ENCODE data around the gene MIEN1.
"Not testable (repeated sequence)": the region's sequence is repeated elsewhere in the genome, so short reads cannot be mapped to it uniquely, and the experiment has no call there.

The MIEN1 gene

GRCh38 chr17:39719563-39720355, 10.6 kb downstream of the MIEN1 start:
- Histone ChIP-seq H3K9me3 (ENCODE audit: control insufficient read depth, insufficient read depth, low read length) (no peaks in the 10 kb centered on the region), H3K36me3 (ENCODE audit: insufficient read depth, low read length) (peaks cover 20% of the 10 kb centered on the region)

GRCh38 chr17:39717660-39718059, 12.7 kb downstream of the MIEN1 start:
- no peaks in the 10 kb centered on the region for H3K4me1 ChIP-seq (ENCODE audit: insufficient read depth, low read length)
- H3K9me3 ChIP-seq (ENCODE audit: control insufficient read depth, insufficient read depth, low read length) = no peaks in the 10 kb centered on the region
- no peak overlapping the region for H3K9ac ChIP-seq (ENCODE audit: low read depth, low read length)
- peaks cover 26% of the 10 kb centered on the region for H3K36me3 ChIP-seq (ENCODE audit: insufficient read depth, low read length)

More at GRCh38 chr17:39719563-39720355, 10.6 kb downstream of the MIEN1 start:
- H3K9ac ChIP-seq (ENCODE audit: low read depth, low read length) = no peak overlapping the region
- peaks cover 5% of the 10 kb centered on the region; the same call in 1 of the 2 replicates for H3K4me1 ChIP-seq (ENCODE audit: insufficient read depth, low read length)

GRCh38 chr17:39716879-39717536, 13.3 kb downstream of the MIEN1 start:
- peaks cover 26% of the 10 kb centered on the region for H3K36me3 ChIP-seq (ENCODE audit: insufficient read depth, low read length)
- no peaks in the 10 kb centered on the region for H3K9me3 ChIP-seq (ENCODE audit: control insufficient read depth, insufficient read depth, low read length)
- H3K4me1 ChIP-seq (ENCODE audit: insufficient read depth, low read length) = no peaks in the 10 kb centered on the region
- no peak overlapping the region for H3K9ac ChIP-seq (ENCODE audit: low read depth, low read length)

- H3K36me3 ChIP-seq (ENCODE audit: insufficient read depth, low read length) = peaks cover 29% of the 10 kb centered on the region
- H3K9ac ChIP-seq (ENCODE audit: low read depth, low read length) = no peak overlapping the region
- H3K9me3 ChIP-seq (ENCODE audit: control insufficient read depth, insufficient read depth, low read length) = no peaks in the 10 kb centered on the region
These were observed 14.1 kb downstream of the MIEN1 start for GRCh38 chr17:39716073-39716818.

GRCh38 chr17:39715375-39716072, 14.8 kb downstream of the MIEN1 start:
- Histone ChIP-seq H3K9me3 (ENCODE audit: control insufficient read depth, insufficient read depth, low read length) (no peaks in the 10 kb centered on the region), H3K36me3 (ENCODE audit: insufficient read depth, low read length) (peaks cover 33% of the 10 kb centered on the region), H3K4me1 (ENCODE audit: insufficient read depth, low read length) (no peaks in the 10 kb centered on the region), H3K9ac (ENCODE audit: low read depth, low read length) (no peak overlapping the region)

More at GRCh38 chr17:39716073-39716818, 14.1 kb downstream of the MIEN1 start:
- no peaks in the 10 kb centered on the region for H3K4me1 ChIP-seq (ENCODE audit: insufficient read depth, low read length)

GRCh38 chr17:39714234-39714633, 16.1 kb downstream of the MIEN1 start:
- H3K4me1 ChIP-seq (ENCODE audit: insufficient read depth, low read length) = no peaks in the 10 kb centered on the region
- peaks cover 26% of the 10 kb centered on the region for H3K36me3 ChIP-seq (ENCODE audit: insufficient read depth, low read length)
- H3K9ac ChIP-seq (ENCODE audit: low read depth, low read length) = no peak overlapping the region
- no peaks in the 10 kb centered on the region for H3K9me3 ChIP-seq (ENCODE audit: control insufficient read depth, insufficient read depth, low read length)

- Histone ChIP-seq H3K9me3 (ENCODE audit: control insufficient read depth, insufficient read depth, low read length) (no peaks in the 10 kb centered on the region), H3K9ac (ENCODE audit: low read depth, low read length) (no peak overlapping the region), H3K36me3 (ENCODE audit: insufficient read depth, low read length) (peaks cover 33% of the 10 kb centered on the region), H3K4me1 (ENCODE audit: insufficient read depth, low read length) (no peaks in the 10 kb centered on the region)
These were observed 18.5 kb downstream of the MIEN1 start for GRCh38 chr17:39711851-39712250.

GRCh38 chr17:39711071-39711470, 19.3 kb downstream of the MIEN1 start:
- H3K4me1 ChIP-seq (ENCODE audit: insufficient read depth, low read length) = not testable (repeated sequence)
- peaks cover 33% of the 10 kb centered on the region for H3K36me3 ChIP-seq (ENCODE audit: insufficient read depth, low read length)

GRCh38 chr17:39709998-39710964, 20.1 kb downstream of the MIEN1 start:
- no peaks in the 10 kb centered on the region; the same call in 1 of the 2 replicates for H3K4me1 ChIP-seq (ENCODE audit: insufficient read depth, low read length)
- no peaks in the 10 kb centered on the region for H3K9me3 ChIP-seq (ENCODE audit: control insufficient read depth, insufficient read depth, low read length)
- H3K9ac ChIP-seq (ENCODE audit: low read depth, low read length) = no peak overlapping the region
- H3K36me3 ChIP-seq (ENCODE audit: insufficient read depth, low read length) = peaks cover 28% of the 10 kb centered on the region

More at GRCh38 chr17:39711071-39711470, 19.3 kb downstream of the MIEN1 start:
- not testable (repeated sequence) for H3K9me3 ChIP-seq (ENCODE audit: control insufficient read depth, insufficient read depth, low read length); H3K9ac ChIP-seq (ENCODE audit: low read depth, low read length)

GRCh38 chr17:39709319-39709997, 20.9 kb downstream of the MIEN1 start:
- H3K9ac ChIP-seq (ENCODE audit: low read depth, low read length) = no peak overlapping the region
- H3K36me3 ChIP-seq (ENCODE audit: insufficient read depth, low read length) = peaks cover 26% of the 10 kb centered on the region
- H3K4me1 ChIP-seq (ENCODE audit: insufficient read depth, low read length) = peaks cover 5% of the 10 kb centered on the region; the same call in 1 of the 2 replicates
- H3K9me3 ChIP-seq (ENCODE audit: control insufficient read depth, insufficient read depth, low read length) = no peaks in the 10 kb centered on the region

GRCh38 chr17:39706921-39707337, 23.4 kb downstream of the MIEN1 start:
- Histone ChIP-seq H3K36me3 (ENCODE audit: insufficient read depth, low read length) (peaks cover 20% of the 10 kb centered on the region), H3K9ac (ENCODE audit: low read depth, low read length) (no peak overlapping the region), H3K4me1 (ENCODE audit: insufficient read depth, low read length) (peaks cover 18% of the 10 kb centered on the region), H3K9me3 (ENCODE audit: control insufficient read depth, insufficient read depth, low read length) (no peaks in the 10 kb centered on the region)

GRCh38 chr17:39706383-39706782, 23.9 kb downstream of the MIEN1 start:
- peaks cover 17% of the 10 kb centered on the region; the same call in 1 of the 2 replicates for H3K36me3 ChIP-seq (ENCODE audit: insufficient read depth, low read length)
- peaks cover 22% of the 10 kb centered on the region for H3K4me1 ChIP-seq (ENCODE audit: insufficient read depth, low read length)
- no peak overlapping the region for H3K9ac ChIP-seq (ENCODE audit: low read depth, low read length)
- H3K9me3 ChIP-seq (ENCODE audit: control insufficient read depth, insufficient read depth, low read length) = no peaks in the 10 kb centered on the region

Data from ES-I3 (cell line).